ENCODE measurements around the gene STAC.
"Not testable (repeated sequence)": the region's sequence is repeated elsewhere in the genome, so short reads cannot be mapped to it uniquely, and the experiment has no call there.

STAC gene

GRCh38 chr3:36480911-36481648 is 100.8 kb downstream of the STAC start:
- DNase-seq = no peak

- no peak for DNase-seq
Measured at GRCh38 chr3:36482256-36482655, 102.0 kb downstream of the STAC start.

DNA sequence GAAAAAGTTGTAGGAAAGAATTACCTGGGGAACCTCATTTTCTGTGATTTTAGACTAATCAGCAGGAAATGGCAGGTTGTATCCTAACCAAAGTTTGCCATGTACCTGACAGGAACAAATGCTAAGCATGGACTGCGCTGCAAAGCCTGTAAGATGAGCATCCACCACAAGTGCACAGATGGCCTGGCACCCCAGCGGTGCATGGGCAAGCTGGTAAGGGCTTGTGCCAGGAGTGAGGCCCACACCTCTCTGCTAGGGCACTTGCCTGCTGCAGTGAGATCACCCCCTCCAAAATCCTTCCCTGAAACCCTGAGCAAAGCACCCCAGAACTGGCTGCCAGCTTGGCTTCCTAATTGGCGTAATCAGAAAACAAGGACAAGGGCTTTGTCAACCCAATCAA is 102.6 kb downstream of the STAC start:
- DNase-seq = no peak

GRCh38 chr3:36483709-36484108 is 103.4 kb downstream of the STAC start:
- DNase-seq = no peak

- no peak for DNase-seq
Measured at GRCh38 chr3:36484386-36484785, 104.1 kb downstream of the STAC start.

DNA sequence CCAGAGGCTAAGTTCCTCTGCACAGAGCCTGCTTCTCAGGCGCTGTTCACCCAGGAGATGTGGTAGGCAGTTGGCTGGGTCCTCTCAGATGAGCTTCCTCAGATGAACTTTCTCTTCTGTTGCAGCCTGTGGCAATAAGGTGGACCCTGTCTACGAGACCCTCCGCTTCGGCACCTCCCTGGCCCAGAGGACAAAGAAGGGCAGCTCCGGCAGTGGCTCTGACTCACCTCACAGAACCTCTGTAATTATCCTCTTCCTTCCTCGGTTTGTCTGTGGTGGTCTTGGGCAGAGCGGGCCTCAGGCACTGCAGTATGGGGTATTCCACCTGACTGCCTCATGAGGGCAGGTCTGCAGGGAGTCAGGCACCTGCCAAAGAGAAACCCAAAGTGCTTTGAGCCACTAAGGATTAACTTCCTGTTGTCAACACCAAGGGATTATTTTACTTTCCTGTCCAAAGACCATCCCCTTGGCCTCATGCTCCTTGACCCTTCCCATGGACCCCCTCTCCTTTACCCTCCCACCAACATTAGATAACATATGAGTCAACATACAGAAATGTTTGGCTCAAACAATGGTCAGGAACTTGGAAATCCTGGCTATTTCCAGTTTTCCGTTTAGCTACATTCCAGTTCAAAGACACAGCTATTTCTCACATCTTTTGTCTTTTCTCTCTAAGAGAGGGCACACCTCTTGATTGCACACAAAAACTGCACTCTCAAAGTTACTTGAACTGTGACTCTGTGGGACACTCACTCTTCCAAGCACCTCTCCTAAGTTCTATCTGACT is 105.9 kb downstream of the STAC start:
- DNase-seq = no peak

- no peak for DNase-seq
Measured at GRCh38 chr3:36487616-36488015, 107.3 kb downstream of the STAC start.

- no peak for DNase-seq
Measured at GRCh38 chr3:36488077-36488789, 107.9 kb downstream of the STAC start.

DNA sequence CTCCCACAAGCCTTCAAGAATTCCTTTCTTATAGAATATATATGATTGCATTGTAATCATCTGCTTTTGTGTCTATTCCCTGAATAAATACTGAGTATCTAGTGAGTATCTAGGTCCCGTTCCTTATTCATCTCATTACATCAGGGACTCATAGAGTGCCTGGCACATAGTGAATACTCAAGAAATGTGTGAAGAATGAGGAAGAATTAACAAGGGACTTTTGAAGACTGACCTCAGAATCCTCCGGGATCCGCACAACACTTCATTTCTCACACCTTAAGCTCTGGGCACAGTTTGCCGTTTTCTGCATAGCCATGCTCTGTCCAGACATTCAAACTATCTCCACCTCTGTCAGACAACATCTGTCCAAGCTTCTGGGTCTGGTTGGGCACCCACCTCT is 108.8 kb downstream of the STAC start:
- DNase-seq = no peak

- DNase-seq = no peak
Measured at GRCh38 chr3:36489679-36490425, 109.5 kb downstream of the STAC start.

- DNase-seq = no peak
Measured at GRCh38 chr3:36493051-36493450, 112.7 kb downstream of the STAC start.

GRCh38 chr3:36494461-36495109 is 114.3 kb downstream of the STAC start:
- no peak for DNase-seq

DNA sequence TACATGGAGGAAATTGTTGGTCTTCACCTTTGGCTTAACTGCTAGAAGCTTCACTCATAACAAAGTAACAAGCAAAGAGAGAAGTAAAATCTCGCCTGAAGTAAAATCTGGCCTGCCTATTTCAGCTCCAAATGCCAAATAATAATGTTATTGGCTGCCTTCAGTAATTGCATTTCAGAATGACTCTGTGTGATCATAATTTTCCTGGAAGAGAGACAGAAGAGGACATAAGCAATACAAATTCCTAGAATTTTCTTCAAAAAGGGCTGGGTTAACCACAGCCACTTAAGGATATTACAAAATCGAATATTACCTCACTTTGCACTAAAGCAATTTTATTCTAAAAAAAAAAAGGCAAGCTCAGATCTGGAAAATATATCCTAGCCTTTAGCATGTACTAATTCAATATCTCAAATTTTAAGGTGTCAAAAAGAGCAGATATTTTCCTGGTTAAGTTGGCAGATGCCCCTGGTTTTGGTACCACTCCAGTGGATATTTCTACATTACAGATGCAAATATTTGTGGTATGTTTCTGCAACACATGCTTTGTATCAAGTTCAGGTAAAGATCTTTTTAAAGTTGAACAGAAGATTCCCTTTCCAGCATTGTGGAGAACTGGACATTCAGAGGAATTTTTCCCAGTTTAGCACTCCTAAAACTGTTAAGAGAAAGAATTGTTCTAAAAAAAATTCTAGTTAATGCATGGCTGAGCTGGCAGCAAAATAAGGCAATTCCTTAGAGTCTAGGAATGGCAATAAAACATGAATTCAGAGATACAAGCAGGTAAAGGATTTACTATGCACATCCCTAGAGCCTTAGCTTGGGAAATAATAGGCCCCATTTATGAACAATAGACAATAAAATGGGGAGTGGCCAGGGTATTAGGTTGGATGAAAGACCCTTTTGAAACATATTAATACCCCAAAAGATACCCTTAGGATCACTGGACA is 116.7 kb downstream of the STAC start:
- DNase-seq = no peak

GRCh38 chr3:36500053-36500452 is 119.7 kb downstream of the STAC start:
- not testable (repeated sequence) for DNase-seq

DNA sequence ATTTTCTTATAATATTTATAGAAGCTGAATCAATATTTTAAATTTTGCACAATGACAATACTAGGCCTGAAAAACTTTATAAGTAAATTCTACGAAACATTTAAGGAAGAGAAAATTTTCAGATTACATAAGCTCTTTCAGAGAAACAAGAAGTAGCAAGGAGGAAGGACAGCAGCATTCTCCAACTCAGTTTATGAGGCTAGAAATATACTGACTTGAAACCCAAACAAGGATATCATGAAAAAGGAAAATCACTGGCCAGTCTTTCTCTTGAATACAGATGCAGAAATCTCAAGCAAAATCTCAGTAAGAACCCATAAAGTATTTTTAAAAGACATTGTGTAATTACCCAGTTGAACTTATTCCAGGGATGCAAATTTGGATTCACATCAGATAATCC is 121.3 kb downstream of the STAC start:
- DNase-seq = no peak

- DNase-seq = no peak
Measured at GRCh38 chr3:36505393-36505792, 125.1 kb downstream of the STAC start.

- DNase-seq = no peak
Measured at GRCh38 chr3:36511791-36512486, 131.6 kb downstream of the STAC start.

DNA sequence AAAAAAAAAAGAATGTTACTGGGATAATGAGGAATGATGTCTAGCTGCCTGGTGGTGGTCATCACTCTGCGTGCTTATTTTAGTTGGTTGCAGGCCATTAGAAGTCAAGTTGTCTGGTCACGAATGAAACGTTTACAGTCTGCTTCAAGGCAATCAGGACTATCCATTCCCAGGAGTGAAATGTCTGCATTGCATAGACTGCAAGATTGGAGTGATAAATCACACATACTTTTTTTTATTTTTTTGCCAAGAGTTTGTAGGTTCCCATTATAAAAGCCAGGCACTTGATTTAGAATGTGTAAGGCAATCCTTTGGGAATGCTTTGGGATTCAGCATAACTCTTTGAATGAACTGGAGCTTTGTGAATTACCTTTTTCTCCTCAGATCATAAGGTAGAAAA is 132.3 kb downstream of the STAC start:
- no peak for DNase-seq

DNA sequence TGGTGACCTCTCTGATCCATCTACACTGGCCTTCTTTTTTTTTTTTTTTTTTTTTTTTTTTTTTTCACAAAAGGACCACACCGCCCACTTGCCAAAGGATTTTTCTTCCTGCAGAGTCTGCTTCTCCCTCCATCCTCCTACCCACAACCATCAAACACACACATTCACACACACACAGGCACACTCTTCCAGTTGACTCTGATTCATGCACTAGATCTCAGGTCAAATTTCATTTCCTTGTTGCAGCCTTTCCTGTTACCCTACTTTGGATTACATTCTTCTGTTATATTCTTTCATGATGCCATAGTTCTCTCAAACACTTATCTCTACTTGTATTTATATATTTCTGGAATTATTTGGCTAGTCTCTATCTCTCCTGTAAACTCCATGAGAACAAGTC is 133.9 kb downstream of the STAC start:
- DNase-seq = no peak

- DNase-seq = no peak
Measured at GRCh38 chr3:36519682-36520081, 139.4 kb downstream of the STAC start.
